Mammary epithelial cell (primary cell): Measurements from ENCODE around the gene ATXN1.

Source experiments
- CTCF ChIP-seq, 2 donors: IDR thresholded peaks in 1 of 2; conservative IDR thresholded peaks in 1 of 2; 2 replicates each; pipeline ENCODE4 v1.5.1; 2011 to 2012; ENCODE audit warnings: inconsistent platforms in 2 of 2, low read length in 2 of 2, mild to moderate bottlenecking in 2 of 2, control low read depth in 1 of 2, low read depth in 1 of 2; ENCODE audit not compliant: insufficient read depth in 1 of 2; ENCODE audit errors: extremely low read depth in 1 of 2
- EZH2 ChIP-seq: IDR thresholded peaks from 2 replicates; pipeline ENCODE4 v1.6.1; 2012; ENCODE audit warnings: low read length, inconsistent platforms, borderline replicate concordance

- TF ChIP-seq CTCF (conservative IDR thresholded peaks at IDR 0.05 in 1 of 2, IDR thresholded peaks at IDR 0.05 in 1 of 2; ENCODE audit: extremely low read depth in 1 of 2, insufficient read depth in 1 of 2, low read depth in 1 of 2, low read length in 2 of 2): no peak
- no peak for TF ChIP-seq EZH2
These were observed 48.9 kb downstream of the ATXN1 start for GRCh38 chr6:16712255-16712930.
